Gastroesophageal sphincter (tissue), 3 donors: Measurements from ENCODE around the gene AKAP17A.

ENCODE experiments used
- CTCF ChIP-seq, 4 experiments: fragments of 200-600 bp in 2 of 4; fragments of 450-650 bp in 2 of 4; sonication (generic) in 1 of 4; IDR thresholded peaks; one replicate each; pipeline ENCODE4 v1.5.1; 2017 to 2019; ENCODE audit warnings: antibody characterized with exemption in 4 of 4, mild to moderate bottlenecking in 2 of 4, moderate library complexity in 2 of 4
- POLR2A ChIP-seq, 2 donors: fragments of 450-650 bp; IDR thresholded peaks; one replicate each; pipeline ENCODE4 v1.6.1; 2017; ENCODE audit warnings: antibody characterized with exemption in 2 of 2, mild to moderate bottlenecking in 2 of 2, moderate library complexity in 1 of 2
- POLR2AphosphoS5 ChIP-seq: sonication (generic); formaldehyde crosslinking; IDR thresholded peaks from one replicate; pipeline ENCODE4 v1.6.1; 2017; ENCODE audit warnings: antibody characterized with exemption

- no peak for TF ChIP-seq CTCF (IDR thresholded peaks at IDR 0.05)
- no peak for TF ChIP-seq POLR2A (IDR thresholded peaks at IDR 0.05)
- no peak for TF ChIP-seq POLR2AphosphoS5
These were observed 19.3 kb downstream of the AKAP17A start for GRCh38 chrX:1610736-1611135.
